Measurements from ENCODE around the gene BBOX1. TPM values are rescaled to one million over a fixed set of nuclear protein-coding genes. Genes with fewer than 3 reads are reported as not detected.

BBOX1 gene
- total and polyA plus RNA-seq, 2 of the 8 experiments (the other 6 are each of a cell fraction or from before 2014, with no cell fraction given), result not detected

- TF ChIP-seq CHD7 (IDR thresholded peaks at IDR 0.05; ENCODE audit: insufficient replicate concordance, low read length) (no peak), CTCF (IDR thresholded peaks at IDR 0.05; ENCODE audit: control extremely low read depth in 1 of 3, insufficient read depth in 1 of 3, low read depth in 1 of 3, low read length in 3 of 3) (no peak), TAF7 (optimal IDR thresholded peaks at IDR 0.05; ENCODE audit: borderline replicate concordance, low read depth, low read length) (no peak), TBP (IDR thresholded peaks at IDR 0.05; ENCODE audit: low read depth, low read length) (no peak), ATF2 (IDR thresholded peaks at IDR 0.05; ENCODE audit: low read length) (no peak)
- TF ChIP-seq, protein P1, sequence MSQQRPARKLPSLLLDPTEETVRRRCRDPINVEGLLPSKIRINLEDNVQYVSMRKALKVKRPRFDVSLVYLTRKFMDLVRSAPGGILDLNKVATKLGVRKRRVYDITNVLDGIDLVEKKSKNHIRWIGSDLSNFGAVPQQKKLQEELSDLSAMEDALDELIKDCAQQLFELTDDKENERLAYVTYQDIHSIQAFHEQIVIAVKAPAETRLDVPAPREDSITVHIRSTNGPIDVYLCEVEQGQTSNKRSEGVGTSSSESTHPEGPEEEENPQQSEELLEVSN (IDR thresholded peaks at IDR 0.05), result no peak
These were observed 12.1 kb upstream of the BBOX1 start (continued) for GRCh38 chr11:27028561-27028965.

Measured in H1 (cell line).